ENCODE measurements around the gene APRT.
"Not testable (repeated sequence)": the region's sequence is repeated elsewhere in the genome, so short reads cannot be mapped to it uniquely, and the experiment has no call there.

Gene APRT

DNA sequence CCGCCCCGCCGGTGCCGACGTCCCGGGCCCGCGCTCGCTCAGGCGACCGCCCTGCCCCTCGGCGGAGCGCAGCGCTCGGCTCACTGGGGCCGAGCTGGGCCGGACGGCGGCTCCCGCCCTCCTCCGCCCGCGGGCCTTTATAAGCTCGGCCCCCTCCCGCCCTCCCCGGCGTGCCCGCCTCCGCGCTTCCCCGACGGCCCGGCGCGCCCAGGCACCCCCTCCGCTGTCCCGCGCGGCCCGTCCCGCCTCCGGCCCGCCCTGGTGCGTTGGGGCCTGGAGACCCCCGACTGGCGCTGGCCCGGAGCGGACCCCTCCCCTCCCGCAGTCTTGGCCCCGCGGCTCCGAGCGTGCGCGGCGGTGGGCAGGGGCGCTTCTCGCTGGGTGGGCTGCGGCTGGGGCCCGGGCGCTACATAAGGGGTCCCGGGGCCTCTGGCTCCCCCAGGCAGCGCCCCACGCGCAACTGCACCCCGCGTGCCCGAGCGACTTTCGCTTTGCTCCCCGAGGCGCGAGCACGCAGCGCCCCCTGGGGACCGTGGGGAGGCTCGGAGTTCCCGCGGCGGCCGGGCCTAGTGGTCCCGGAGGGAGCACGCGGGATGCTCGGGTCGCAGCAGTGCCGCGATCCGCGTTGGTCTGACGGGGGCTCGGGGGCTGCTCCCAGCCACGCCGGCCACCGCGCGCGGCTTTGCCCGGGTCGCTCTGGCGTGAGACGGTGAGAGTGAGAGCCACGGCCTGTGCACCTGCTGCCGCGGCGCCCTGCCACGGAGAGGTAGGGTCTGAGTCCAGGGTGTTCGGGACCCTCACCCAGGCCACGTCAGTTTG is 26.4 kb downstream of the APRT start, which contains the start of gene PIEZO1:
Gene PIEZO1, minus strand, starts transcription at position 115 of the 819 bp plus-strand sequence. CDS start 256 bp downstream, outside the sequence.
- peak; percentile 85 for DNase-seq

GRCh38 chr16:88784856-88785105 is 26.9 kb downstream of the APRT start:
- no peak for DNase-seq

- peak; percentile 88 for DNase-seq
Observed at GRCh38 chr16:88784074-88784855, 27.5 kb downstream of the APRT start.

- DNase-seq = peak; percentile 60
Observed at GRCh38 chr16:88783391-88784073, 28.2 kb downstream of the APRT start.

DNA sequence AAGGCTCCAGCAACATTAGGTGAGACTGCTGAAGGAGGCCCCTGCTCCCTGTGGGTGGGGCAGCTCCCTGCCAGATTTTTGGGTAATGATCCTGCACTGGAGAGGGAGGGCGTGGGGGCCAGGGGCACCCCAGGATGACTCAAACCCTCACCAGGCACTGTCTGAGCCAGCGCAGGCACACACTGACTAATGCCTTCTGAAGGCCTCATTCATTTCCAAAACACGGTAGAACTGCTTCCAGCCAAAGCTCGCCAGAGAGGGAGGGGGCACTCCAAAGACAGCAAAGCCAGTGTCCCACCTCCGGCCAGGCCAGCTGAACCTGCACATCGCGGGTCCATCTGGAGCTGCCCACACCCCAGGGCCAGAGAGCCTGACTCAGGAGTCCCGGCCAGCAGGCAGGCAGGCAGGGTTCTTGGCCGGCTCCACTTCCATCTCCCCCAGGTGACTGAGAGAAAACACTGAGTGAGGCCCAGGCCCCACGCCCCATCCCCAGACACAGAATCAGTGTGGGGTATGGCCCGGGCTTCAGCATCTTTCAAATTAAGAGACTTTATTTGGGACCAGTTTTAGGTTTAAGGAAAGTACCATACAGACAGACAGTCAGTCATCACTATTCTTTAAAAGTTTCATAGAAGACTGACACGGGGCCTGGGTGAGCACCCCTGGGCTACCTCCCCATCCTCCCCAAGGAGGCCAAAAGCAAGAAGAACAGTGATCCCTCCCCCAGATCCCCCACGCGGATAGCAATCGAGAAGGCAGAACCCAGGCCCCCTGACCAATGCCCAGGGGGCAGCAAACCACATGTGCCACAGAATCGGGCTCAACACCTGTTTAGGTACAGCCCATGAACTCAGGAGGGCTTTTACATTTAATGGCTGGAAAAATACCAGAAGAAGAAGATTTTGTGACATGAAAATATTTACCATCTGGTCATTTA is 29.0 kb downstream of the APRT start:
- peak; percentile 43 for DNase-seq

- peak; percentile 90 for DNase-seq
Observed at GRCh38 chr16:88781140-88782077, 30.3 kb downstream of the APRT start.

- no peak for DNase-seq
Observed at GRCh38 chr16:88780142-88781062, 31.3 kb downstream of the APRT start.

GRCh38 chr16:88779406-88780141 is 32.2 kb downstream of the APRT start:
- DNase-seq = no peak

GRCh38 chr16:88778541-88779065 is 33.1 kb downstream of the APRT start:
- DNase-seq = no peak

DNA sequence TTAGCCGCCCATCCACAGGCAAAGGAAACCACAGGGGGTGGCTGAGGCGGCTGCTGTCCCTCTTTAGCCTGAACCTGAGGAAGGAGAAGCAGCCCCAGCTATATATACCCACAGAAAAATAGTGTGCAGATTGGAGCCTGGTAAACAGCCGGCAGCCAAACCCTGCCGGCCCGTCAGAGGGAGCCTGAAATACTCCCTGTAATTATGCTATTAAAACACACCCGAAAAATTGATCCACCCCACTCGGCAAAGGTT is 33.5 kb downstream of the APRT start:
- DNase-seq = peak; percentile 65

DNA sequence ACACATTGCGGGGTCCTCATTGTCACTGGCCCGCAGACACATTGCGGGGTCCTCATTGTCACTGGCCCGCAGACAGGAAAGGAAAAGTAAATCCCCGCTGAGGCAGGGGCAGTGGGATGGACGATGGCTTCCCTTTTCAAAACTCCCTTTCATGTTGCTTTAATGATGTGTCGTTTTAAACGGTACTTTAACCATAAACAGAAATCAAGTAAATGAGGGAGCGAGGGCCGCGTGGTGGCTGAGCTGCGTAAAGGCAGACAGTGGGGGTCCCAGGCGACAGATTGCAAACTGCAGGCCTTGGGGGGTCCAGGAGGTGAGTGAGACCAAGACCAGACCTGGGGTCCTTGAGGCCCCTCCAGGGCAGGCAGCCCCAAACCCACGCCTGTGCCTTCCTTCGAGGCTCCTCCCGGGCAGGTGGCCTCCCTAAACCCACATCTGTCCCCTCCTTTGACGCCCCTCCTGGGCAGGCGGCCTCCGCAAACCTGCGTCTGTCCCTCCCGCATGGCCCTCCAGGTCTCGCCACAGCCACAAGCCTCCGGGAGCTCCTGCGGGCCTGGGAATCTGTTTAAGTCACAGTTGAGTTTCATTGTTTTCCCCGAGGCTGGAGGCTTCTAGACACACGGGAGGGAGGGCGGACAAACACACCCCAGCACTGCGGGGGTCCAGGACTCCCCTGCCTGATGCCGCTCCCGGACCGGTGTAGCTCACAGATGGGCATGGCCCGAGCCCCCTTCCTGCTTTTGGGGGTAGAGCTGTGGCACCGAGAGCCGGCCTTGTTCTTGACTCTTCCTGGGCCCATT is 34.1 kb downstream of the APRT start:
- DNase-seq = no peak

DNA sequence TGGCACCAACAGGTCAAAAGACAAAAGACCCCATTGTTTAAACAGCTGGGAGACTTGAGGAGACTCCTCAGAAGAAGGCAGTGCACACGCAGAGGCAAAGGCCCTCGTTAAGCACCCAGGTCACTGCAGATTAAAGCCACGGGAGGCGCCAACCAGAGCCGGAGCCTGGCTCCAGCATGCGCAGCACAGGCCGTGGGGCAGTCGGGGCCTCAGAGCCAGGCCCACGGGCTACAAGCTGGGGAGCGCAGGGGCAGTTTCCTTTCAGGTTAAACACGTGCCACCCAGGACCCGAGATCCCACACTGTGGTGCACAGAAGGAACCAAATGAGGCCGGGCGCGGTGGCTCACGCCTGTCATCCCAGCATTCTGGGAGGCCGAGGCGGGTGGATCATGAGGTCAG is 35.9 kb downstream of the APRT start:
- DNase-seq = no peak

DNA sequence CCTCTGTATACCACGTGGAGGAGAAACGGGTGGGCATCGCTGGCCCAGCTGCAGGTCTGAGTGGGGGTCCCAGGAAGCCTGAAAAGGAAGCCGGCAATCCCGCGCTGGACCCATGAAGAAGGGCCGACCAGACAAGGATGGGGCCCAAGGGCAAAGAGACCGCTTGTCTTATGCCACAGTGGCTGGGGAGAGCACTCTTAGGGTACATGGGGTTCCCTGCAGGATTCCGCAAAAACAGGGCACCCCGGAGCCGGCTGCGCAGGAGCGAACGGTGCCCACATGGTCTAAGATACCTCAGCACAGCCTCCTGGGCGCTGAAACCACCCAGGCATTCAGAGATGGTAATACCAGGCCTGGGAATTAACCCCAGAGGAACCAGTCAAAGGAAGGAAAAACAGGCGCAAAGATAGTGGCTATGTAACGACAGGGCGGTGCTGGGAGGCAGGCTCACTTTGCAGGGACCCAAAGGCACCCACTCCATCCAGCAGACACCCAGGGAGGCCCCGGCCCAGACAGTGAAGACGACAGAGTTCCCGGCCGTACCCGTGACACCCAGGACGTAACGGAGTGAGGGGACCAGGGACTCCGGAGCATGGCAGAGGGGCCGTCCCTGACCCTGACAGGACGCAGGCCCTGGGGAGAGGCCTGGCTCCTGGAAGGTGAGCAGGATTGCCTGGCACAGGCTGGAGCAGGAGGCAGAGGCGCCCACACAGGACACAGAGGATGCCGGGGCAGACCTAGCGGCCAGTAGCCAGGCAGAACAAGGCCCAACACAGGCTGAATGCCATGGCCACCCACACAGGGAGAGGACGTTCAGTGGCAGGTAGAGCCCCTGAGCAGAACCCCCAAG is 37.0 kb downstream of the APRT start:
- DNase-seq = no peak

DNA sequence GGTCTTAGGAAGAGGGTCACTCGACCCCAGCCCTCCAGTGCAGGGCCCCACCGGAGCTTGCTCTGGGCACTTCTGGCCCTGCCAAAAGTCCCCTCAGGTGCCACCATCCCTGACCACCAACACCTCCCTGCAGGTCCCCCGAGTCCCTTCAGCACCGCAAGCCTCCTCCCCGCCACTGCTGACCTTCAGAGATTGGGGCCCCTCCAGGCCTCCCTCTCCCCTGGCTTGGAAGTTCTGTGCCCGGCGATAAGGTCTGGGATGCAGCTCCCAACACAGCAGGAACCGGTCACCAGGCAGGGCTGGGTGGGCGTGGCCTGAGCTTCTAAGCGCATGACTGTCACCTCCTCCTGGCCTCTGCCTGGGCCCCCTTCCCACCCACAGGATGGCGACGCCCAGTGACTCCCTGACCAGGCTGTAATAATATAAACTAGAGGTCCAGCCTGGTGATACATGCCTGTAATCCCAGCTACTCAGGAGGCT is 37.9 kb downstream of the APRT start:
- peak; percentile 92 for DNase-seq

DNA sequence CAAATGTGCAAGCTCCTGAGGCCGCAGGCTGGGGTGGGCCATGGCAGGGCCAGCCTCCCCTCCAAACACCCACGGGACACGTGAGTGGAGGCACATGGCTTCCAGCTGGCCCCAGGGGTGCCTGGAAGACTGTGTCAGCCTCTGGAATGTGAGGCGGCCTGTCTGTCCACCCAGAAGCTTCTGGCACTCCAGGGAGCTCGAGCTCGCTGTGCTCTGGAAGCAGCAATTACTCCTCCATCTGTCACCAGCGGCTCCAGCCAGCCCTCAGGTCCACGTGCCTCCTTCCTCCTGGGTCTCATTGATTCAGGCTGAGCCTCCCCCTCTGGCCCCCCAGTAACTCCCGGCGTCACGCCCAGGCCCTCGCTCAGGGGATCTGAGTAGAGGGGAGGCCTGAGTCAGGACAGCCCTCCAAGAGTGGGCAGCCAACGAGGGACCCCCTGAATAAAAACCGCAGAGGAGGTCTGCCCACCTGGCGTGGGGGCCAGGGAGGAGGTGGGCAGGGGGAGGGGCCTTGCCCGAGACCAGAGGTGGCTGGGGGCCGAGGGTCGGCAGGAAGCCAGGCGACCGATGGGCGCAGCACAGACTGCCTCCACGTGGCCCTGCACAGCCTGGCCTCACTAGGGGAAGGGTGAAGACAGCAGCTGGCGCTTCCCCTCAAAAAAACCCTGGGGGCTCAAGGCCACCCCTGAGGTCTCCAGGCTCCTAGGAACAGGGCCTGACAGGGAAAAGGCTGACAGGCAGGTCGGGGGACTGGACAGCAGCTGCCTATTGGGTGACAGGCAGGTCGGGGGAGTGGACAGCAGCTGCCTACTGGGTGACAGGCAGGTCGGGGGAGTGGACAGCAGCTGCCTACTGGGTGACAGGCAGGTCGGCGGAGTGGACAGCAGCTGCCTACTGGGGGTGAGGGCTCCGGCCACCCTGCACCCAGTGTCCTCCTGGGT is 38.6 kb downstream of the APRT start:
- peak; percentile 44 for DNase-seq

DNA sequence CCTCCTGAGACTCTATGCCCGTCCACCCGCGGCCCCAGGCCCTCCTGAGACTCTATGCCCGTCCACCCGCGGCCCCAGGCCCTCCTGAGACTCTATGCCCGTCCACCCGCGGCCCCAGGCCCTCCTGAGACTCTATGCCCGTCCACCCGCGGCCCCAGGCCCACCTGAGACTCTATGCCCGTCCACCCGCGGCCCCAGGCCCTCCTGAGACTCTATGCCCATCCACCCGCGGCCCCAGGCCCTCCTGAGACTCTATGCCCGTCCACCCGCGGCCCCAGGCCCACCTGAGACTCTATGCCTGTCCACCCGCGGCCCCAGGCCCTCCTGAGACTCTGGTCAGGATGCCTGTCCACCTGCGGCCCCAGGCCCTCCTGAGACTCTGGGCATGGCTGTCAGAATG is 39.9 kb downstream of the APRT start:
- DNase-seq = not testable (repeated sequence)
